Lower leg skin (tissue), 4 donors: ENCODE measurements around the gene PCYT2. TPM values are rescaled to one million over a fixed set of nuclear protein-coding genes. Genes with fewer than 3 reads are reported as not detected.

Source experiments
- DNase-seq, 2 donors: peaks; one replicate each; pipeline ENCODE4 v3.0.0-alpha.2; 2019; ENCODE audit warnings: low spot score in 2 of 2
- H3K4me3 ChIP-seq: fragments of 200-600 bp; sonication (generic); 2 replicates; pipeline ENCODE4 v1.5.1; 2017; ENCODE audit warnings: mild to moderate bottlenecking, low read depth; ENCODE audit not compliant: poor library complexity, severe bottlenecking
- CTCF ChIP-seq, 3 donors: fragments of 450-650 bp; IDR thresholded peaks; one replicate each; pipeline ENCODE4 v1.5.1; 2016; ENCODE audit warnings: antibody characterized with exemption in 3 of 3, mild to moderate bottlenecking in 3 of 3, moderate library complexity in 2 of 3
- POLR2A ChIP-seq, 2 donors: fragments of 450-650 bp; IDR thresholded peaks; one replicate each; pipeline ENCODE4 v1.6.1; 2016 to 2017; ENCODE audit warnings: antibody characterized with exemption in 2 of 2, mild to moderate bottlenecking in 1 of 2, moderate library complexity in 1 of 2
- WGBS, 2 donors: methylation state at CpG; one replicate each; pipeline ENCODE4 v1.1.5; 2018; 5-methylcytosine and 5-hydroxymethylcytosine counted together
- intact Hi-C: fragments of 100-400 bp; cut with DNase I; formaldehyde crosslinking; loops from one replicate; pipeline ENCODE4 v1.15.0; 2023; ENCODE audit warnings: low total_unique reads
- total RNA-seq, 4 donors: library from RNA; depleted of rRNA; stranded (reverse); fragments of >200 nt; gene quantifications; one replicate each; pipeline ENCODE4 v1.1.0, GENCODE V29; 2016

Gene PCYT2
- total RNA-seq, 4 donors from 2014 or later = 16.2 to 37.0 (median 25.3) TPM

GRCh38 chr17:81870131-81870980 lies 40.8 kb downstream of the PCYT2 start:
- WGBS, 2 donors = 4 to 6% methylated on average over 21 to 27 of the region's 65 CpGs

GRCh38 chr17:81869221-81870130 lies 41.7 kb downstream of the PCYT2 start:
- TF ChIP-seq POLR2A (IDR thresholded peaks at IDR 0.05) (no peak), CTCF (IDR thresholded peaks at IDR 0.05) (peak in 1 of 3 donors; percentile 41)
- intact Hi-C loops = no loop called here
- H3K4me3 ChIP-seq = no peak overlapping the region
- WGBS, 2 donors = 55 to 60% methylated on average over 25 to 42 of the region's 52 CpGs
- DNase-seq = no peak

More at GRCh38 chr17:81870131-81870980, 40.8 kb downstream of the PCYT2 start:
- intact Hi-C loops = no loop called here
- H3K4me3 ChIP-seq = peak overlapping the region; percentile 56
- no peak for TF ChIP-seq CTCF (IDR thresholded peaks at IDR 0.05)
- no peak for TF ChIP-seq POLR2A (IDR thresholded peaks at IDR 0.05)
- peak in 1 of 2 donors; percentile 90 for DNase-seq

GRCh38 chr17:81868674-81869220 lies 42.5 kb downstream of the PCYT2 start:
- DNase-seq = no peak
- H3K4me3 ChIP-seq = no peak overlapping the region
- TF ChIP-seq POLR2A (IDR thresholded peaks at IDR 0.05) (no peak), CTCF (IDR thresholded peaks at IDR 0.05) (no peak)
- intact Hi-C loops = no loop called here
- 74 to 76% methylated on average over 23 to 26 of the region's 30 CpGs for WGBS, 2 donors

GRCh38 chr17:81867991-81868673 lies 43.1 kb downstream of the PCYT2 start:
- DNase-seq = no peak
- intact Hi-C loops = no loop called here
- no peak for TF ChIP-seq POLR2A (IDR thresholded peaks at IDR 0.05)
- no peak for TF ChIP-seq CTCF (IDR thresholded peaks at IDR 0.05)
- no peak overlapping the region for H3K4me3 ChIP-seq
- WGBS, 2 donors = 73 to 74% methylated on average over 9 to 26 of the region's 28 CpGs
